ENCODE data around the gene USP47. TPM values are rescaled to one million over a fixed set of nuclear protein-coding genes. Genes with fewer than 3 reads are reported as not detected.

The USP47 gene
- total RNA-seq, 4 donors from 2014 or later, result 50.3 to 83.0 (median 69.6) TPM

GRCh38 chr11:11966354-11966741 is 124.6 kb downstream of the USP47 start:
- WGBS, 2 donors, result 91 to 92% methylated on average over 7 of the region's 7 CpGs
- no peak overlapping the region for H3K4me3 ChIP-seq (ENCODE audit: low read depth, poor library complexity, severe bottlenecking)
- intact Hi-C loops (cut with DNase I; ENCODE audit: low total_unique reads), result no loop called here
- no peak for TF ChIP-seq CTCF (IDR thresholded peaks at IDR 0.05)
- TF ChIP-seq POLR2A (IDR thresholded peaks at IDR 0.05), result no peak
- no peak for DNase-seq (ENCODE audit: low spot score in 2 of 2)

- peak in 1 of 2 donors; percentile 94 for DNase-seq (ENCODE audit: low spot score in 2 of 2)
- intact Hi-C loops (cut with DNase I; ENCODE audit: low total_unique reads), result no loop called here
- TF ChIP-seq CTCF (IDR thresholded peaks at IDR 0.05) (no peak), POLR2A (IDR thresholded peaks at IDR 0.05) (no peak)
- no peak overlapping the region for H3K4me3 ChIP-seq (ENCODE audit: low read depth, poor library complexity, severe bottlenecking)
- 75 to 82% methylated on average over 14 of the region's 15 CpGs for WGBS, 2 donors
Measured at GRCh38 chr11:11966826-11967668, 125.3 kb downstream of the USP47 start.

- intact Hi-C loops (cut with DNase I; ENCODE audit: low total_unique reads), result no loop called here
- no peak for DNase-seq (ENCODE audit: low spot score in 2 of 2)
- TF ChIP-seq CTCF (IDR thresholded peaks at IDR 0.05) (no peak), POLR2A (IDR thresholded peaks at IDR 0.05) (no peak)
- no peak overlapping the region for H3K4me3 ChIP-seq (ENCODE audit: low read depth, poor library complexity, severe bottlenecking)
- WGBS, 2 donors, result 76 to 83% methylated on average over 10 to 11 of the region's 11 CpGs
Measured at GRCh38 chr11:11967669-11968510, 126.1 kb downstream of the USP47 start.

DNA sequence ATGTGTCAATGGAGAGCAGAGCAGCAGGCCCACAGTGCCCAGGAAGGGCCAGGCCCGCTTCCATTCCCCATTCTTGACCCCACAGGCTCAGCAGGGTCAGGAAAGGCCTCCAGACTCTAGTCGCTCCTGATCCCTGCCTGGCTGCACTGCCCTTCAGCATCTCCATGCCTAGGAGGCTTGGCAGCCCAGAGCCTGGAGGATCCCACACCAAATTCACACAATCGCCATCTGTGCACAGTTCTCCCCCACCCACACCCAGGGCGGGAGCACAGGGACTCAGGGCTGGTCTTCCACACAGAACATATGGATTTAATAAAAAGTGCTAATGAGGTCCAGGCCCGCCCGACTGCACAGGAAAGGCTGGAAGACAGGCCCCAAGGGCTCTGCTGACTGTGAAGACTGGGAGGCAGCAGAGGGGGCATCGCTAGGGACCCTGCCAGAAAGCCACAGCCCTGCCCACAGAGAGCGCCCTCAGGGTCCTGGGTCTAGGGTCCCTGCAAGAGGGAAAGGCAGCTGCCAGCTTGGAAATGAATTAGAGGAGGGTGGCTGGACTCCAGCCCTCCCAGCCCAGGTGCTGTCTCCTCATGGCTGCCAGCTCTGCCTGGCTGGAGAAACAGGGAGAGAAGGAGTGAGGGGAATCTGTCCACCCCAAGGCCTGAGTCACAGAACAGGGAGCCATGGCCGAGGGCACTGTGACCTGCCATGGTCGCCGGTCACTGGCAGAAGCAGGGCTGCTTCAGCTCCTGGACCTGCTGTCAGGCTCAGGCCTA is 126.9 kb downstream of the USP47 start:
- TF ChIP-seq POLR2A (IDR thresholded peaks at IDR 0.05), result no peak
- TF ChIP-seq CTCF (IDR thresholded peaks at IDR 0.05), result no peak
- peak in 1 of 2 donors; percentile 86 for DNase-seq (ENCODE audit: low spot score in 2 of 2)
- 58 to 65% methylated on average over 11 of the region's 11 CpGs for WGBS, 2 donors
- no peak overlapping the region for H3K4me3 ChIP-seq (ENCODE audit: low read depth, poor library complexity, severe bottlenecking)
- intact Hi-C loops (cut with DNase I; ENCODE audit: low total_unique reads), result no loop called here

GRCh38 chr11:11969380-11970215 is 127.8 kb downstream of the USP47 start:
- DNase-seq (ENCODE audit: low spot score in 2 of 2), result no peak
- TF ChIP-seq POLR2A (IDR thresholded peaks at IDR 0.05) (no peak), CTCF (IDR thresholded peaks at IDR 0.05) (no peak)
- no peak overlapping the region for H3K4me3 ChIP-seq (ENCODE audit: low read depth, poor library complexity, severe bottlenecking)
- 73 to 80% methylated on average over 19 of the region's 19 CpGs for WGBS, 2 donors
- intact Hi-C loops (cut with DNase I; ENCODE audit: low total_unique reads), result no loop called here

Measured in lower leg skin (tissue), 4 donors.